ENCODE data around the gene TLL2.

Gene TLL2

DNA sequence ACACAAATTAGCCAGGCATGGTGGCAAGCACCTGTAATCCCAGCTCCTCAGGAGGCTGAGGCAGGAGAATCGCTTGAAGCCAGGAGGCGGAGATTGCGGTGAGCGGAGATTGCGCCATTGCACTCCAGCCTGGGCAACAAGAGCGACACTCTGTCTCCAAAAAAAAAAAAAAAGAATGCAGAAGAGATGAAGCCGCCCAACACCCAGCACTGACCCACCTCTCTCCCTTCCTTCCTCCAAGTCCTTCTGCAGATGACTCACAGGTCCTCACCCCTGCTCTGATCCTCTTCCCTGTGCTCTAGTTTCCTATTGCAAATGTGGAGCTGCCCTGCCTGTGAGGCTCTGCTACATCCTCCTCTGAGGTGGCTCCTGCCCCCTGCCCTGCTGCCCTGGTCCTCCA, 132.9 kb downstream of the TLL2 start:
- DNase-seq, result no peak

- no peak for DNase-seq
Observed at GRCh38 chr10:96379758-96380157, 134.0 kb downstream of the TLL2 start.

DNA sequence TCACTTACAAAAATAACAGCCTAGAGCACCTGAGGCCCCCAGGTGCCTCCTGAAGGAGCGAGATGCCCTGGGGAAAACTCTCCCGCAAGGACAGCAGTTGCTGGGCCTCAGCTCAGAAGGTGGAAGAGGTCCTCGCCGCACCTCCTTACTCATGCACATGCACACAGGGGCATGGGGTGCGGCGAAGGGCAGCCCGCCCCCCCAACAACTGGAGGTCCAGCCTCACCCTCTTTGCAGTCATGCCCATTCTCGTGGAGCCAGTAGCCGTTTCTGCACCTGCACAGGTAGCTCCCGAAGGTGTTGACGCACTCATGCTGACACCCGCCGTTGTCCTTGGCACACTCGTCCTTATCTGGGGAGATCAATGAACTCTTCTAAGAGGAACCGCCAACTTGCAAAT, 135.0 kb downstream of the TLL2 start:
- DNase-seq, result no peak

DNA sequence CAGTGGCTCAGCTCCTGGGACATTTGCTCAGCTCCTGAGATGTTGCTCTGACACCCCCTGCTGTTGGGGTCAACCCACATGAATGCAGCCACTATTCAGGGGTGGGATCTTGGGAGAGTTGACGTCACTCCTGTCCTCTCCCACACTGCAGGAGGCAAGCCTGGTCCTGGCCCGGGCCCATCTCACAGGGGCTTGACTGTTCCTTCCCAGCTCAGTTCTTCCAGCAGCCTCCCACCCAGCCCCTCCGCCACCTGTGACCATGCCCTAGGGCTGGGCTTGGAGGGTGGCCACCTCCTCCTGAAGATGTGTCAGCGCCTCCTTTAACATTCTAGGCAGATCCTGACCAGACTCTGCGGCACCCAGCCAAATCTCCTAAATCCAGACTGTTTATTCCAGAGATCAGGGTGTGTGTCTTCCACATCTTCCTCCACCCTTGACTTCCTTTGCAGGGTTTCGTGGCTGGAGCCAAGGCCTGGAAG, 135.9 kb downstream of the TLL2 start:
- DNase-seq, result no peak

GRCh38 chr10:96376483-96376882, 137.2 kb downstream of the TLL2 start:
- no peak for DNase-seq

GRCh38 chr10:96374985-96375830, 138.5 kb downstream of the TLL2 start:
- DNase-seq, result no peak

GRCh38 chr10:96374639-96374984, 139.1 kb downstream of the TLL2 start:
- DNase-seq, result no peak

- no peak for DNase-seq
Observed at GRCh38 chr10:96374004-96374403, 139.7 kb downstream of the TLL2 start.

GRCh38 chr10:96371356-96371755, 142.4 kb downstream of the TLL2 start:
- no peak for DNase-seq

GRCh38 chr10:96370584-96371157, 143.1 kb downstream of the TLL2 start:
- DNase-seq, result no peak

- DNase-seq, result no peak
Observed at GRCh38 chr10:96369890-96370583, 143.7 kb downstream of the TLL2 start.

- no peak for DNase-seq
Observed at GRCh38 chr10:96368971-96369370, 144.8 kb downstream of the TLL2 start.

DNA sequence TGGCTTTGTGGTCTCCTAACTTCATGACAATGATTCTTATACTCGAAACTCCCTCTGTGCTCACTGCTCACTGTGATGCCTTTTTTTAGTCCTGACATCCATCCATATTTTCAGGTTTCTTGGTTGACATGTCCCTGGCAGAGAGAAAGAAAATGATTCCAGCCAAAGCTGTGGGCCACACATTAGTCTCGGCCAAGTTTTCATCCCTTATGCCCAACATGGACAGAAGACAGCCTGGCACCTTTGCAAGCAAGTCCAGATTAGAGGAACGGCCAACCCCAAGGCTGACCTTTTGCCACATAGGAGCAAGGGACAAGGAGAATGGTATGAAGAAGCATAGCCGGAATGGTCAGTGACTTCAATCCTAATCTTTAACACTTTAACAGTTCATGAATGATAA, 146.3 kb downstream of the TLL2 start:
- DNase-seq, result no peak

- no peak for DNase-seq
Observed at GRCh38 chr10:96366508-96366907, 147.2 kb downstream of the TLL2 start.

DNA sequence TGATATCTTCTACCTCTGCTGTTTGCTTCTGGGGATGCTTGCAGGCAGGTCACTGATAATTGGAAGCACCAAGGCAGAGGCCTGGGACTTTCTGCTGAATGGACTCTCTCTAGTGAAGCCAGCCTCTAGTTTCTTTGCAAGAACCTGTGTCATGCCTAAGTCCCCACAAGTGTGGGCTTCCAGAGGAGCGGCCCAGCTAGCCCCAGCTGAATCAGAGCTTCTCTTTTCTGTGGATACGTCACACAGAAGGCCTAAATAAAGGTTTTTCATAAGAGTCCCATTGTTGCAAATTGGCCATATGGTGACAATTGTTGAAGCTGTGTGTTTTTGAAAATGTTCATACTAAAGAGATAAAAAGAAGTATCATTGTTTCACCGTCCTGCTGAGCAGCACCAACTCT, 148.2 kb downstream of the TLL2 start:
- DNase-seq, result no peak

DNA sequence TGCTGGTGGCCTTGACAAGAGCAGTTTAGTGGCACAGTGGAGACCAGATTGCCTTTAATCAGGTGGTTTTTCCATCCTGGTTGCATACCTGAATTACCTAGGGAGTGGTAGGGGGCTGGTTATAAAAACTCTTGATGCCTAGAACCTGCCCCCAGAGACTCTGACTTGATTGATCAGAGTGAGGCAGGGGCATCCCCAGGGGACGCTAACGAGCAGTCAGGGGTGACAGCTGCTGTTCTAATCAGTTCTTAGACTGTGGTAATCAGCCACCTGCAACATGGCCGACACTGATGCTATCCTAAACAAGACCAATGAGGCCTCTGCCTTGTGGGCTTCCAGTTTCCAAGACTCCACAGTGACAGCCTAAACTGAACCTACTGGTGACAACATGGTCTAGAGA, 153.0 kb downstream of the TLL2 start:
- DNase-seq, result no peak

- DNase-seq, result no peak
Observed at GRCh38 chr10:96360331-96360730, 153.4 kb downstream of the TLL2 start.

GRCh38 chr10:96359616-96360015, 154.1 kb downstream of the TLL2 start:
- no peak for DNase-seq

DNA sequence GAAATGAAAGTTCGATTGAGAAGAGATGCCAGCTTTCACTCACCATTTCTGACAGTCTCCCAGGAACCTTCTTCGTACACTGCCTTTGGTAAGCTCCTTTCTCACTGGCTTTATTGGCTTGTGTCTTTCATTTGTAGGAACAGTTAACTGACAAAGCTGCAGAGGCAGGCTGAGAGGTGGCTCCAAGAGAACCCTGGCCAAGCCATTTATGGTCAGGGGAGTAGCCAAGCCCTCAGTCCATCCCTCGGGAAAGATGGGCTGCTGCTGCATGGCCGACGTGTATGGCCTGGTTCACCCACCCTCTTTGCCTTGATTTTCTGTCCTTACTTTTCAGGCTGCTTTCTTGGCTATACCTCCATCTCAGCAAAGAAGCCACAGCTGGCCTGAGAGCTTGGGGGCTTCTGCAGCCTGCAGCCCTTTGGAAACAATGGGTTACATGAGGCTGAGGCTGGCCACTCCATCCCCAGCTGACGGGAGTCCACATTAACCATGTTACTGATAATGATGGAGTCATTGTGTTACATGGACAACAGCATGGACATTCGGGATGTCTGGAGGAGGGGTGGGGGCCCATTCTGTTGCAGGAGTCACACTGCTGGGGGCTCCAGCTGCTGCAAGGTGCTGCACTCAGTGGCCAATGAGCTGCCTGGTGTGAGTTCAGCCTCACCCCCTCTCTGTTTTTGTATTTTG, 154.7 kb downstream of the TLL2 start, which contains the start of gene OPALIN:
OPALIN (minus strand) TSS at position 152 of the 690 bp plus-strand sequence; CDS start at position 46, 106 bp downstream.
- DNase-seq, result no peak

DNA sequence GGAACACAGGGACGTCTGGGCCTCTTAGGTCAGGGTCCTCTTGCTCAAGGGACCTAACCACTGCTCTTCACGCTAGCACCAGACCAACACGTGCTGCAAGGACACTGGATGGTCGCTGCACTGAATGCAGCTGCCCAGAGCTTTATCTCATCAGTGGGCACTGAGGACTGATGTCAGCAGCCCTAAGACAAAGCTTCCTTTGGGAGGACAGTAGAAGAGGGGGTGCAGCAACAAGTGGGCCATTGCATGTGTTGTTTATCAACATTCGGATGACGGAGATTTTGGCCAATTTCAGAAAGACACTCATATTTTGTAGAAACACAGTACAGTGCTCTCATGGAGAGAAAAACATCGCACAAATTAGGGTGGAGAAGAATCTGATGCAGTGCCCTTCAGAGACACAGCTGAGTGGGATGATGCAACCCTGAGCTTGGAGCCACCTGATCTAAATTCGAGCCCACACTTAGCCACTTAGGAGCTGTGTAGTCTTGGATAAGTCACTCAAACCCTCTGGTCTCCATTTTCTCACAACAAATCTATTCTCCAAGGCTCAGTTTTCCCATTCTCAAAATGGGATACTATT, 156.6 kb downstream of the TLL2 start:
- no peak for DNase-seq

DNA sequence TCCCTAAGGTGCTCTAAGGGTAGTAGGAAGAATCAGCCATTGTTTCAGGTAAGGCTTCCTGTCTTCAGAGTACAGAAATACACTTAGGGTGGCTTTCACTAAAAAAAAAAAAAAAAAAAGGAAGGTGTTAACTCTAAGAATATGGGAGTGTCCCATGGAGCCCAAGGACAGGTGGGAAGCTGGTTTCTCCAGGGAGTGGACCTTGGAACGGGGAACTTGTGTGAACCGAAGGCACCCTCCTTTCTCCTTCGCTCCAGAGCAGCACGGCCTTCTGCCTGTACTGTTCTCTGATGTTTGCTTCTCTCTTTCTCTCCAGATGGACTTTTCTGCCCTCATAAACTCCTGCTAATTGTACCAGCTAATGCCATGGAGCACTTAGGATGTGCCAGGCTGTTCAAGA, 161.1 kb downstream of the TLL2 start:
- DNase-seq, result no peak

DNA sequence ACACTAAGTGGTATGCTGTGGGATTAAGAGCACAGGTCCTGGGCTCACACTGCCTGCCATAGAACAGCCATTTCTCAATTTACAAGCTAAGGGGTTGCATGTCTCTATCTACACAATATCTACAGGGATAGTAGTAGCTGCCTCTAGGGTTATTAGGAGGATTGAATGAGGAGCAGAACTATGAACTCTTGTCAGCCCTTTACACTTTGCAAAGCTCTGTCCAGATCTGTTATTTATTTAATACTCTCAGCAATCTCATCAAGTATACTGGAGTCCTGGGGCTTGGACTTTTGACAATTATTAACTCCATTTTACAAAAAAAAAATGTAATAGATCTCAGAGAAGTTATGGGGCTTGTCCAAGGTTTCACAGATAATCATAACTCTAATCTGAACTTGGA, 161.7 kb downstream of the TLL2 start:
- no peak for DNase-seq

DNA sequence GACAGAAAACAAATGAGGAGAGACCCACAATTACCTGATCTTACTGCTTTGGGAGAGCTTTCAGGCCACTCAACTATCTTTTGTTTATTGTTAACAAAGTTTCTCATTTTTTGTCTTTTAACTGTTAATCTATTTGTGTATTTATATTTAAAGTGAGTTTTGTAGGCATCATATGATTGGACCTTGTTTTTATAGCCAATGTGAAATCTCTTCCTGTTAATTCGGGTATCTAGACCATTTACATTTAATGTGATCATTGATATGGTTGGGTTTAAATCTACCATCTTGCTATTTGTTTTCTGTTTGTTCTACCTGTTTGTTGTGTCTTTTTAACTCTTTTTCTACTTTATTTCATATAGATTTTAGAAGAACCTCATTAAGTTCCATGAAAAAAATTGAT, 167.4 kb downstream of the TLL2 start:
- no peak for DNase-seq

Measured in activated gamma-delta T cell (primary cell).